Panc1 (cell line): Measurements from ENCODE around the gene BCAM. TPM values are rescaled to one million over a fixed set of nuclear protein-coding genes. Genes with fewer than 3 reads are reported as not detected.

Experiments
- ATAC-seq: fragments of 200-7000 bp; cut with Tn5 transposase; 2 replicates; pipeline ENCODE4 v1.9.1; 2020; ENCODE audit warnings: mild to moderate bottlenecking, moderate library complexity
- BruUV-seq: library from RNA; stranded (reverse); fragments of 400-500 nt; replicated peaks from 2 replicates; lab custom pipeline; 2021; lab: Mats Ljungman, UMichigan
- CTCF ChIA-PET: fragments of 300-600 bp; sonication (Branson Sonifier 250); formaldehyde crosslinking; loops from one replicate; lab custom pipeline; 2022; ENCODE audit warnings: antibody characterized with exemption; lab: Charles Lee
- POLR2A ChIA-PET: fragments of 300-600 bp; sonication (Branson Sonifier 250); formaldehyde crosslinking; loops from one replicate; lab custom pipeline; 2022; ENCODE audit warnings: antibody characterized with exemption; lab: Charles Lee
- DNase-seq: peaks from one replicate; pipeline ENCODE4 v3.0.0-alpha.2; 2010; ENCODE audit warnings: low read depth, low spot score
- H3K27ac ChIP-seq: 2 replicates; pipeline ENCODE4 v1.5.1; 2011; ENCODE audit warnings: mild to moderate bottlenecking, low read length, inconsistent platforms
- H3K27me3 ChIP-seq: fragments of 200-500 bp; sonication (Bioruptor generic); 2 replicates; pipeline ENCODE4 v1.6.0; 2014; ENCODE audit warnings: low read length, inconsistent platforms; ENCODE audit not compliant: control insufficient read depth, insufficient read depth
- H3K36me3 ChIP-seq: fragments of 200-500 bp; sonication (Bioruptor generic); 2 replicates; pipeline ENCODE4 v1.5.1; 2014; ENCODE audit warnings: inconsistent platforms, mild to moderate bottlenecking, low read length, moderate library complexity; ENCODE audit not compliant: control insufficient read depth, insufficient read depth
- H3K4me1 ChIP-seq: 2 replicates; pipeline ENCODE4 v1.5.1; 2011; ENCODE audit warnings: inconsistent platforms, mild to moderate bottlenecking, low read length, moderate library complexity; ENCODE audit not compliant: control insufficient read depth, insufficient read depth
- H3K4me3 ChIP-seq, 2 experiments: 2 replicates each; pipeline ENCODE4 v1.5.1; 2011 to 2012; ENCODE audit warnings: low read depth in 2 of 2, low read length in 2 of 2, mild to moderate bottlenecking in 2 of 2, inconsistent platforms in 1 of 2, moderate library complexity in 1 of 2
- H3K9me3 ChIP-seq: fragments of 200-500 bp; sonication (Bioruptor generic); 2 replicates; pipeline ENCODE4 v1.5.1; 2014; ENCODE audit warnings: low read depth, mild to moderate bottlenecking, inconsistent platforms, low read length, moderate library complexity; ENCODE audit not compliant: control insufficient read depth, insufficient read depth
- POLR2AphosphoS5 ChIP-seq: IDR thresholded peaks from 2 replicates; pipeline ENCODE4 v1.6.1; 2012; ENCODE audit warnings: mild to moderate bottlenecking, low read depth, low read length, moderate library complexity
- SIN3A ChIP-seq: IDR thresholded peaks from 2 replicates; pipeline ENCODE4 v1.6.1; 2012; ENCODE audit warnings: low read depth, mild to moderate bottlenecking, low read length, moderate library complexity, borderline replicate concordance; ENCODE audit not compliant: insufficient read depth
- TCF7L2 ChIP-seq: IDR thresholded peaks from 2 replicates; pipeline ENCODE4 v1.6.1; 2011; ENCODE audit warnings: mild to moderate bottlenecking, low read depth, low read length, inconsistent platforms
- in situ Hi-C: cut with HindIII; loops from 2 replicates; pipeline ENCODE4 v1.10.0; 2016; ENCODE audit warnings: low sequenced_read_pairs, low pct_unique_long_range_greater_than_20kb
- intact Hi-C: fragments of 100-400 bp; cut with micrococcal nuclease; formaldehyde crosslinking; loops from one replicate; pipeline ENCODE4 v1.10.0; 2022; ENCODE audit not compliant: unreplicated experiment
- total RNA-seq: library from RNA; stranded (reverse); gene quantifications from one replicate; pipeline ENCODE4 v1.2.1, GENCODE V29; 2021; ENCODE audit not compliant: unreplicated experiment
- TF ChIP-seq, protein P1 (sequence below), 2 experiments: IDR thresholded peaks; 2 replicates each; pipeline ENCODE4 v1.6.1; 2011 to 2012; ENCODE audit warnings: low read depth in 2 of 2, control low read depth in 1 of 2, low read length in 1 of 2, mild to moderate bottlenecking in 1 of 2, moderate library complexity in 1 of 2; ENCODE audit not compliant: insufficient read depth in 1 of 2
- TF ChIP-seq, protein P2 (sequence below): fragments of 450-650 bp; IDR thresholded peaks from 2 replicates; pipeline ENCODE4 v1.5.1; 2017; ENCODE audit warnings: mild to moderate bottlenecking

BCAM gene
- total RNA-seq, 1 experiment from 2014 or later: 21.5 TPM

DNA sequence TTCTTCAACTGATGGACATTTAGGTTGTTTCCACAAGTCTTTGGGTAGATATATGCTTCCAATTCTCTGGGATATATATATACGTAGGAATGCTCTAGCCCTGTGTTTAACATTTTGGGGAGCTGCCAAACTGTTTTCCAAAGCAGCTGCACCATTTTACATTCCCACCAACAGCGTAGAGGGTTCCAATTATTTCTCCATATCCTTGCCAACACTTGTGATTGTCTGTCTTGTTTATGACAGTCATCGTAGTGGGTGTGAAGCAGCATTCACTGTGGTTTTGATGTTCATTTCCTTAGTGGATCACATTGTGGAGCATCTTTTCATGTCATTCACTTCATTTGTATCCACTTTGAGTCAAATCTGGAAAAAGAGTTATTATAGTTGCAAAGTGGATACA, 35.9 kb upstream of the BCAM start:
- CTCF ChIA-PET: no interaction called here

DNA sequence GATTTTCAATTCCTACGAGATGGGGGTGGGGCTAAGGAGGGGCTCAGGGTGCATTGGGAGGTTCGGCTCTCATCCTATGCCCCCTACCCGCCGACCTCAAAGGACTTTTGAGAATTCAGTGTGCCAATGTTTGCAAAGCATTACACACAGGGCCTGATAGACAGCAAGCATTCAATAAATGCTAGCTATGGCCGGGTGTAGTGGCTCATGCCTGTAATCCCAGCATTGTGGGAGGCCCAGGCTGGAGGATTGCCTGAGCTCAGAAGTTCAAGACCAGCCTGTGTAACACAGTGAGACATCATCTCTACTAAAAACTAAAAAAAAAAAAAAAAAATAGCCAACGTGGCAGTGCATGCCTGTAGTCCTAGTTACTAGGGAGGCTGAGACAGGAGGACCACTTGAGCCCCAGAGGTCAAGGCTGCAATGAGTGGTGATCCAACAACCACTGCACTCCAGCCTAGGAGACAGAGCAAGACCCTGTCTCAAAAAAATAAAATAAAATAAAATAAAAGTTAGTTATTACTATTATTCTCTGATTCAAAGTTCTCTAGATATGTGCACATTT, 33.1 kb upstream of the BCAM start:
- Histone ChIP-seq H3K9me3 (no peaks in the 10 kb centered on the region), H3K4me3 (no peak overlapping the region), H3K27ac (no peak overlapping the region), H3K36me3 (no peaks in the 10 kb centered on the region), H3K4me1 (peaks cover 10% of the 10 kb centered on the region), H3K27me3 (no peaks in the 10 kb centered on the region)
- ChIA-PET CTCF (no interaction called here), POLR2A (no interaction called here)
- intact Hi-C loops: no loop called here
- BruUV-seq: no TSS peak
- ATAC-seq (no peak), DNase-seq (no peak)
- in situ Hi-C loops: no loop called here
- TF ChIP-seq SIN3A (no peak), POLR2AphosphoS5 (no peak)
- TF ChIP-seq, protein P1, sequence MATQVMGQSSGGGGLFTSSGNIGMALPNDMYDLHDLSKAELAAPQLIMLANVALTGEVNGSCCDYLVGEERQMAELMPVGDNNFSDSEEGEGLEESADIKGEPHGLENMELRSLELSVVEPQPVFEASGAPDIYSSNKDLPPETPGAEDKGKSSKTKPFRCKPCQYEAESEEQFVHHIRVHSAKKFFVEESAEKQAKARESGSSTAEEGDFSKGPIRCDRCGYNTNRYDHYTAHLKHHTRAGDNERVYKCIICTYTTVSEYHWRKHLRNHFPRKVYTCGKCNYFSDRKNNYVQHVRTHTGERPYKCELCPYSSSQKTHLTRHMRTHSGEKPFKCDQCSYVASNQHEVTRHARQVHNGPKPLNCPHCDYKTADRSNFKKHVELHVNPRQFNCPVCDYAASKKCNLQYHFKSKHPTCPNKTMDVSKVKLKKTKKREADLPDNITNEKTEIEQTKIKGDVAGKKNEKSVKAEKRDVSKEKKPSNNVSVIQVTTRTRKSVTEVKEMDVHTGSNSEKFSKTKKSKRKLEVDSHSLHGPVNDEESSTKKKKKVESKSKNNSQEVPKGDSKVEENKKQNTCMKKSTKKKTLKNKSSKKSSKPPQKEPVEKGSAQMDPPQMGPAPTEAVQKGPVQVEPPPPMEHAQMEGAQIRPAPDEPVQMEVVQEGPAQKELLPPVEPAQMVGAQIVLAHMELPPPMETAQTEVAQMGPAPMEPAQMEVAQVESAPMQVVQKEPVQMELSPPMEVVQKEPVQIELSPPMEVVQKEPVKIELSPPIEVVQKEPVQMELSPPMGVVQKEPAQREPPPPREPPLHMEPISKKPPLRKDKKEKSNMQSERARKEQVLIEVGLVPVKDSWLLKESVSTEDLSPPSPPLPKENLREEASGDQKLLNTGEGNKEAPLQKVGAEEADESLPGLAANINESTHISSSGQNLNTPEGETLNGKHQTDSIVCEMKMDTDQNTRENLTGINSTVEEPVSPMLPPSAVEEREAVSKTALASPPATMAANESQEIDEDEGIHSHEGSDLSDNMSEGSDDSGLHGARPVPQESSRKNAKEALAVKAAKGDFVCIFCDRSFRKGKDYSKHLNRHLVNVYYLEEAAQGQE (IDR thresholded peaks at IDR 0.05; ENCODE audit: insufficient read depth in 1 of 2, low read depth in 2 of 2, low read length in 1 of 2): no peak

More for the DNA sequence above, 35.9 kb upstream of the BCAM start:
- Histone ChIP-seq H3K9me3 (no peaks in the 10 kb centered on the region), H3K36me3 (no peaks in the 10 kb centered on the region), H3K27me3 (no peaks in the 10 kb centered on the region), H3K27ac (no peak overlapping the region), H3K4me1 (peaks cover 10% of the 10 kb centered on the region), H3K4me3 (no peak overlapping the region)
- TF ChIP-seq, protein P2, sequence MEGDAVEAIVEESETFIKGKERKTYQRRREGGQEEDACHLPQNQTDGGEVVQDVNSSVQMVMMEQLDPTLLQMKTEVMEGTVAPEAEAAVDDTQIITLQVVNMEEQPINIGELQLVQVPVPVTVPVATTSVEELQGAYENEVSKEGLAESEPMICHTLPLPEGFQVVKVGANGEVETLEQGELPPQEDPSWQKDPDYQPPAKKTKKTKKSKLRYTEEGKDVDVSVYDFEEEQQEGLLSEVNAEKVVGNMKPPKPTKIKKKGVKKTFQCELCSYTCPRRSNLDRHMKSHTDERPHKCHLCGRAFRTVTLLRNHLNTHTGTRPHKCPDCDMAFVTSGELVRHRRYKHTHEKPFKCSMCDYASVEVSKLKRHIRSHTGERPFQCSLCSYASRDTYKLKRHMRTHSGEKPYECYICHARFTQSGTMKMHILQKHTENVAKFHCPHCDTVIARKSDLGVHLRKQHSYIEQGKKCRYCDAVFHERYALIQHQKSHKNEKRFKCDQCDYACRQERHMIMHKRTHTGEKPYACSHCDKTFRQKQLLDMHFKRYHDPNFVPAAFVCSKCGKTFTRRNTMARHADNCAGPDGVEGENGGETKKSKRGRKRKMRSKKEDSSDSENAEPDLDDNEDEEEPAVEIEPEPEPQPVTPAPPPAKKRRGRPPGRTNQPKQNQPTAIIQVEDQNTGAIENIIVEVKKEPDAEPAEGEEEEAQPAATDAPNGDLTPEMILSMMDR: no peak
- no peak for TF ChIP-seq POLR2AphosphoS5
- no peak for TF ChIP-seq SIN3A
- TF ChIP-seq, protein P1 (IDR thresholded peaks at IDR 0.05; ENCODE audit: insufficient read depth in 1 of 2, low read depth in 2 of 2, low read length in 1 of 2): no peak
- no peak for TF ChIP-seq TCF7L2
- BruUV-seq: no TSS peak
- POLR2A ChIA-PET: no interaction called here
- ATAC-seq (no peak), DNase-seq (no peak)
- intact Hi-C loops: no loop called here
- in situ Hi-C loops: no loop called here
